Keratinocyte (primary cell): ENCODE results near the gene TJP3. TPM values are rescaled to one million over a fixed set of nuclear protein-coding genes. Genes with fewer than 3 reads are reported as not detected.

Experiments
- DNase-seq: peaks from one replicate; pipeline ENCODE4 v3.0.0-alpha.2; 2011; ENCODE audit warnings: low read depth, missing footprints, low spot score
- FAIRE-seq: peaks from 2 replicates; lab custom pipeline; 2011; peaks lifted over from hg19 to GRCh38; lab: Jason Lieb, UNC
- H2AFZ ChIP-seq: 2 replicates; pipeline ENCODE4 v1.6.0; 2012; ENCODE audit warnings: low read length, control low read depth, inconsistent platforms; ENCODE audit not compliant: control insufficient read depth
- H3K27ac ChIP-seq: 2 replicates; pipeline ENCODE4 v1.5.1; 2011; ENCODE audit warnings: low read length; ENCODE audit not compliant: control insufficient read depth, insufficient read depth
- H3K27me3 ChIP-seq: 3 replicates; pipeline ENCODE4 v1.6.0; 2011; ENCODE audit warnings: low read length; ENCODE audit not compliant: control insufficient read depth, insufficient read depth; ENCODE audit errors: extremely low read depth
- H3K36me3 ChIP-seq, 2 experiments: 2 replicates in 1 of 2; 3 replicates in 1 of 2; pipeline ENCODE4 v1.5.1; 2011; ENCODE audit warnings: low read length in 2 of 2, mild to moderate bottlenecking in 1 of 2; ENCODE audit not compliant: control insufficient read depth in 2 of 2, insufficient read depth in 2 of 2; ENCODE audit errors: extremely low read depth in 1 of 2
- H3K4me1 ChIP-seq: 3 replicates; pipeline ENCODE4 v1.5.1; 2011; ENCODE audit warnings: low read length; ENCODE audit not compliant: control insufficient read depth, insufficient read depth; ENCODE audit errors: extremely low read depth
- H3K4me2 ChIP-seq: 3 replicates; pipeline ENCODE4 v1.6.0; 2011; ENCODE audit warnings: low read depth, low read length; ENCODE audit not compliant: control insufficient read depth, insufficient read depth; ENCODE audit errors: extremely low read depth
- H3K4me3 ChIP-seq, 3 experiments: fragments of 200-600 bp in 1 of 3; sonication (generic) in 1 of 3; 2 replicates in 2 of 3; 3 replicates in 1 of 3; pipeline ENCODE4 v1.5.1; 2011 to 2016; ENCODE audit warnings: low read length in 3 of 3, mild to moderate bottlenecking in 3 of 3, control low read depth in 2 of 3, inconsistent platforms in 1 of 3, low read depth in 1 of 3, mixed read lengths in 1 of 3, mixed run types in 1 of 3, moderate library complexity in 1 of 3; ENCODE audit not compliant: control insufficient read depth in 2 of 3, insufficient read depth in 2 of 3; ENCODE audit errors: extremely low read depth in 1 of 3
- H3K79me2 ChIP-seq: 2 replicates; pipeline ENCODE4 v1.6.0; 2012; ENCODE audit warnings: low read length; ENCODE audit not compliant: control insufficient read depth, insufficient read depth
- H3K9ac ChIP-seq: 3 replicates; pipeline ENCODE4 v1.6.0; 2011; ENCODE audit warnings: low read length; ENCODE audit not compliant: control insufficient read depth, insufficient read depth; ENCODE audit errors: extremely low read depth
- H3K9me1 ChIP-seq: 3 replicates; pipeline ENCODE4 v1.6.0; 2011; ENCODE audit warnings: low read length; ENCODE audit not compliant: control insufficient read depth, insufficient read depth; ENCODE audit errors: extremely low read depth
- H3K9me3 ChIP-seq: 2 replicates; pipeline ENCODE4 v1.5.1; 2012; ENCODE audit warnings: low read depth, low read length; ENCODE audit not compliant: control insufficient read depth
- H4K20me1 ChIP-seq: 3 replicates; pipeline ENCODE4 v1.6.0; 2011; ENCODE audit warnings: low read length; ENCODE audit not compliant: control insufficient read depth, insufficient read depth; ENCODE audit errors: extremely low read depth
- CTCF ChIP-seq, 3 experiments: IDR thresholded peaks in 1 of 3; conservative IDR thresholded peaks in 1 of 3; optimal IDR thresholded peaks in 1 of 3; 2 replicates in 2 of 3; 3 replicates in 1 of 3; pipeline versions ENCODE3 to v1.5.1; 2011; ENCODE audit warnings: low read length in 3 of 3, mild to moderate bottlenecking in 3 of 3, moderate library complexity in 2 of 3, control low read depth in 1 of 3, inconsistent platforms in 1 of 3; ENCODE audit not compliant: insufficient read depth in 2 of 3; ENCODE audit errors: extremely low read depth in 1 of 3
- EZH2 ChIP-seq: IDR thresholded peaks from one replicate; pipeline ENCODE4 v1.6.1; 2012; ENCODE audit warnings: inconsistent platforms, mild to moderate bottlenecking, low read length, moderate library complexity
- dilution Hi-C: fragments of 300-500 bp; cut with MboI; formaldehyde crosslinking; loops from one replicate; pipeline ENCODE4 v1.7.0; 2020; ENCODE audit warnings: low sequenced_read_pairs; ENCODE audit not compliant: extremely low pct_ligation_motif_present
- polyA plus RNA-seq, 5 experiments: library from polyadenylated mRNA; depleted of rRNA in 3 of 5; stranded (reverse) in 3 of 5; stranded (forward) in 1 of 5; unstranded in 1 of 5; fragments of >200 nt; gene quantifications; 1 replicate in 1 of 5; 2 replicates in 3 of 5; 3 replicates in 1 of 5; pipeline versions ENCODE4 v1.2.1 to v1.2.3, GENCODE V29; 2011 to 2012; ENCODE audit warnings: missing spikeins in 2 of 5, low read depth in 1 of 5, low replicate concordance in 1 of 5

Gene TJP3
- polyA plus RNA-seq, 1 donor (not counting 4 experiments of a cell fraction or from before 2014, with no cell fraction given): 0.08 TPM

GRCh38 chr19:3766520-3766919 lies 58.3 kb downstream of the TJP3 start:
- H3K27ac ChIP-seq: no peak overlapping the region
- H3K4me1 ChIP-seq: peaks cover 5% of the 10 kb centered on the region
- H3K4me2 ChIP-seq: no peak overlapping the region
- peaks cover 5 to 6% of the 10 kb centered on the region in 2 experiments for H3K36me3 ChIP-seq
- H3K4me3 ChIP-seq: no peak overlapping the region
- no peaks in the 10 kb centered on the region for H3K9me1 ChIP-seq
- no peaks in the 10 kb centered on the region for H3K9me3 ChIP-seq
- FAIRE-seq: no peak
- H3K27me3 ChIP-seq: peaks cover 7% of the 10 kb centered on the region
- DNase-seq: no peak
- TF ChIP-seq EZH2 (no peak), CTCF (optimal IDR thresholded peaks at IDR 0.05 in 1 of 3, IDR thresholded peaks at IDR 0.05 in 1 of 3, conservative IDR thresholded peaks at IDR 0.05 in 1 of 3; ENCODE audit: extremely low read depth in 1 of 3, insufficient read depth in 2 of 3, low read length in 3 of 3) (no peak)
- H2AFZ ChIP-seq: no peak overlapping the region
- peaks cover 3% of the 10 kb centered on the region for H3K79me2 ChIP-seq
- H4K20me1 ChIP-seq: no peaks in the 10 kb centered on the region
- dilution Hi-C loops: no loop called here
- H3K9ac ChIP-seq: no peak overlapping the region

GRCh38 chr19:3767050-3767449 lies 58.9 kb downstream of the TJP3 start:
- Histone ChIP-seq H3K36me3 (peaks cover 5 to 6% of the 10 kb centered on the region in 2 experiments), H3K9ac (no peak overlapping the region), H4K20me1 (no peaks in the 10 kb centered on the region), H3K9me3 (no peaks in the 10 kb centered on the region), H3K27ac (no peak overlapping the region), H3K9me1 (no peaks in the 10 kb centered on the region), H3K4me1 (peaks cover 5% of the 10 kb centered on the region), H3K79me2 (peaks cover 3% of the 10 kb centered on the region), H3K27me3 (peaks cover 7% of the 10 kb centered on the region), H3K4me2 (no peak overlapping the region), H2AFZ (no peak overlapping the region), H3K4me3 (no peak overlapping the region)
- FAIRE-seq: no peak
- dilution Hi-C loops: no loop called here
- TF ChIP-seq EZH2 (no peak), CTCF (optimal IDR thresholded peaks at IDR 0.05 in 1 of 3, IDR thresholded peaks at IDR 0.05 in 1 of 3, conservative IDR thresholded peaks at IDR 0.05 in 1 of 3; ENCODE audit: extremely low read depth in 1 of 3, insufficient read depth in 2 of 3, low read length in 3 of 3) (no peak)
- DNase-seq: no peak
